Measurements from ENCODE around the gene CPNE4.

Gene CPNE4

DNA sequence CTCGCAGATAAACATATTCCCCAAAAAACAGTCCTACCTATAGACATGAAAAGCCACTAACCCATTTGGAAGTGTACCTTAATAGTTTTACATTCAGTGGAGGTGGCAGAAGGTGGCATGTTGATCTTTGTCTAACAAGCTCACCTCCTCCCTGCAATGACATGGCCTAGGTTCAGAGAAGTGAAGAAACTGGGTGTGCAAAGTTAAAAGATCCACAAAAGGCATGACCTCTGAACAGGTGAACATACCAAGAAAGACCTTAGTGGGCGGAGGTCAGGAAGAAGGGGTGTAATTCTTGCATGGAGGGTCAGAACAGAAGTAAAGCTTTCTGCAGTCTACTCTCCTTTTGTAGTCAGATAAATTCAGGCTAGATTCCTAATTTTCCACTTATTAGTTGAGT lies 532.9 kb downstream of the CPNE4 start:
- no peaks in the 10 kb centered on the region for H3F3A ChIP-seq (ENCODE audit: low read depth)
- peaks cover 19% of the 10 kb centered on the region; the same call in 1 of the 2 replicates for H3K36me3 ChIP-seq (ENCODE audit: insufficient read depth, low read length)
- no peak for TF ChIP-seq EZH2phosphoT487 (IDR thresholded peaks at IDR 0.05; ENCODE audit: borderline replicate concordance)
- TF ChIP-seq, protein P1, sequence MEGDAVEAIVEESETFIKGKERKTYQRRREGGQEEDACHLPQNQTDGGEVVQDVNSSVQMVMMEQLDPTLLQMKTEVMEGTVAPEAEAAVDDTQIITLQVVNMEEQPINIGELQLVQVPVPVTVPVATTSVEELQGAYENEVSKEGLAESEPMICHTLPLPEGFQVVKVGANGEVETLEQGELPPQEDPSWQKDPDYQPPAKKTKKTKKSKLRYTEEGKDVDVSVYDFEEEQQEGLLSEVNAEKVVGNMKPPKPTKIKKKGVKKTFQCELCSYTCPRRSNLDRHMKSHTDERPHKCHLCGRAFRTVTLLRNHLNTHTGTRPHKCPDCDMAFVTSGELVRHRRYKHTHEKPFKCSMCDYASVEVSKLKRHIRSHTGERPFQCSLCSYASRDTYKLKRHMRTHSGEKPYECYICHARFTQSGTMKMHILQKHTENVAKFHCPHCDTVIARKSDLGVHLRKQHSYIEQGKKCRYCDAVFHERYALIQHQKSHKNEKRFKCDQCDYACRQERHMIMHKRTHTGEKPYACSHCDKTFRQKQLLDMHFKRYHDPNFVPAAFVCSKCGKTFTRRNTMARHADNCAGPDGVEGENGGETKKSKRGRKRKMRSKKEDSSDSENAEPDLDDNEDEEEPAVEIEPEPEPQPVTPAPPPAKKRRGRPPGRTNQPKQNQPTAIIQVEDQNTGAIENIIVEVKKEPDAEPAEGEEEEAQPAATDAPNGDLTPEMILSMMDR (conservative IDR thresholded peaks at IDR 0.05; ENCODE audit: low read length) = no peak
- peaks cover 28% of the 10 kb centered on the region for H4K20me1 ChIP-seq (ENCODE audit: insufficient read depth, low read length, poor library complexity, severe bottlenecking)
- H3K9me2 ChIP-seq (replicated peaks; ENCODE audit: low read depth, low read length) = 0 out of 2 replicates have a peak, but pooled peaks cover 4% of the 10 kb centered on the region
- H3K9ac ChIP-seq (ENCODE audit: low read depth, low read length, poor library complexity, severe bottlenecking) = peak overlapping the region; percentile 92
- peaks cover 47% of the 10 kb centered on the region for H3K79me2 ChIP-seq (ENCODE audit: insufficient read depth, low read length)
- H3K27me3 ChIP-seq (ENCODE audit: insufficient read depth, low read length, poor library complexity, severe bottlenecking) = peaks cover 35% of the 10 kb centered on the region
- no peaks in the 10 kb centered on the region for H3K9me3 ChIP-seq (ENCODE audit: insufficient read depth, low read depth, low read length)
- H3K4me1 ChIP-seq (ENCODE audit: insufficient read depth, low read length, poor library complexity, severe bottlenecking) = peaks cover 26% of the 10 kb centered on the region
- H3K4me2 ChIP-seq (ENCODE audit: low read depth, low read length, poor library complexity, severe bottlenecking) = peak overlapping the region; percentile 98
- H3K4me3 ChIP-seq (ENCODE audit: low read length, poor library complexity, severe bottlenecking) = peak overlapping the region; percentile 94
- peak overlapping the region; percentile 96 for H2AFZ ChIP-seq (ENCODE audit: low read length)

GRCh38 chr3:131494706-131495105 lies 540.1 kb downstream of the CPNE4 start:
- peaks cover 33% of the 10 kb centered on the region for H3K79me2 ChIP-seq (ENCODE audit: insufficient read depth, low read length)
- peaks cover 39% of the 10 kb centered on the region for H4K20me1 ChIP-seq (ENCODE audit: insufficient read depth, low read length, poor library complexity, severe bottlenecking)
- no peaks in the 10 kb centered on the region for H3K27me3 ChIP-seq (ENCODE audit: insufficient read depth, low read length, poor library complexity, severe bottlenecking)
- TF ChIP-seq, protein P1 (conservative IDR thresholded peaks at IDR 0.05; ENCODE audit: low read length) = no peak
- H3K9ac ChIP-seq (ENCODE audit: low read depth, low read length, poor library complexity, severe bottlenecking) = no peak overlapping the region
- no peak overlapping the region for H3K4me2 ChIP-seq (ENCODE audit: low read depth, low read length, poor library complexity, severe bottlenecking)
- H2AFZ ChIP-seq (ENCODE audit: low read length) = no peak overlapping the region
- H3K9me3 ChIP-seq (ENCODE audit: insufficient read depth, low read depth, low read length) = no peaks in the 10 kb centered on the region
- 0 out of 2 replicates have a peak, but pooled peaks cover 2% of the 10 kb centered on the region for H3F3A ChIP-seq (ENCODE audit: low read depth)
- peaks cover 66% of the 10 kb centered on the region for H3K36me3 ChIP-seq (ENCODE audit: insufficient read depth, low read length)
- no peak overlapping the region for H3K4me3 ChIP-seq (ENCODE audit: low read length, poor library complexity, severe bottlenecking)
- H3K4me1 ChIP-seq (ENCODE audit: insufficient read depth, low read length, poor library complexity, severe bottlenecking) = peaks cover 22% of the 10 kb centered on the region
- H3K9me2 ChIP-seq (replicated peaks; ENCODE audit: low read depth, low read length) = no peaks in the 10 kb centered on the region

- 0 out of 2 replicates have a peak, but pooled peaks cover 2% of the 10 kb centered on the region for H3F3A ChIP-seq (ENCODE audit: low read depth)
- peaks cover 25% of the 10 kb centered on the region for H3K79me2 ChIP-seq (ENCODE audit: insufficient read depth, low read length)
- H3K36me3 ChIP-seq (ENCODE audit: insufficient read depth, low read length) = peaks cover 60% of the 10 kb centered on the region
- no peak overlapping the region for H3K9ac ChIP-seq (ENCODE audit: low read depth, low read length, poor library complexity, severe bottlenecking)
- no peak overlapping the region for H2AFZ ChIP-seq (ENCODE audit: low read length)
- peak overlapping the region; percentile 21 for H3K4me2 ChIP-seq (ENCODE audit: low read depth, low read length, poor library complexity, severe bottlenecking)
- H3K4me1 ChIP-seq (ENCODE audit: insufficient read depth, low read length, poor library complexity, severe bottlenecking) = peaks cover 20% of the 10 kb centered on the region
- peaks cover 38% of the 10 kb centered on the region for H4K20me1 ChIP-seq (ENCODE audit: insufficient read depth, low read length, poor library complexity, severe bottlenecking)
- TF ChIP-seq, protein P1 (conservative IDR thresholded peaks at IDR 0.05; ENCODE audit: low read length) = no peak
- TF ChIP-seq EZH2phosphoT487 (IDR thresholded peaks at IDR 0.05; ENCODE audit: borderline replicate concordance) = no peak
- H3K4me3 ChIP-seq (ENCODE audit: low read length, poor library complexity, severe bottlenecking) = no peak overlapping the region
- no peaks in the 10 kb centered on the region for H3K27me3 ChIP-seq (ENCODE audit: insufficient read depth, low read length, poor library complexity, severe bottlenecking)
- no peaks in the 10 kb centered on the region for H3K9me2 ChIP-seq (replicated peaks; ENCODE audit: low read depth, low read length)
- H3K9me3 ChIP-seq (ENCODE audit: insufficient read depth, low read depth, low read length) = no peaks in the 10 kb centered on the region
Measured at GRCh38 chr3:131491775-131492174, 543.0 kb downstream of the CPNE4 start.
